H9 (cell line): ENCODE measurements around the gene CYP2C9. TPM values are rescaled to one million over a fixed set of nuclear protein-coding genes. Genes with fewer than 3 reads are reported as not detected.

Experiments used
- DNase-seq: peaks from one replicate; pipeline ENCODE4 v3.0.0-alpha.2; 2017
- H2AFZ ChIP-seq: one replicate; pipeline ENCODE4 v1.6.1; 2013; ENCODE audit warnings: mild to moderate bottlenecking, low read length, control low read depth, moderate library complexity
- H2AK5ac ChIP-seq: 2 replicates; pipeline ENCODE4 v1.6.1; 2013; ENCODE audit warnings: low read length, control low read depth, mixed read lengths; ENCODE audit not compliant: insufficient read length
- H2BK120ac ChIP-seq: one replicate; pipeline ENCODE4 v1.6.1; 2013; ENCODE audit warnings: low read depth, mild to moderate bottlenecking, low read length, control low read depth, inconsistent platforms; ENCODE audit not compliant: poor library complexity, severe bottlenecking
- H2BK12ac ChIP-seq: 2 replicates; pipeline ENCODE4 v1.6.1; 2013; ENCODE audit warnings: low read length, control low read depth, mixed read lengths, low read depth; ENCODE audit not compliant: insufficient read length
- H2BK15ac ChIP-seq: 2 replicates; pipeline ENCODE4 v1.6.1; 2013; ENCODE audit warnings: low read depth, low read length, control low read depth
- H2BK20ac ChIP-seq: one replicate; pipeline ENCODE4 v1.6.1; 2013; ENCODE audit warnings: low read depth, mild to moderate bottlenecking, low read length, control low read depth, inconsistent platforms; ENCODE audit not compliant: poor library complexity, severe bottlenecking
- H2BK5ac ChIP-seq: 2 replicates; pipeline ENCODE4 v1.6.1; 2013; ENCODE audit warnings: low read length, control low read depth, mixed read lengths; ENCODE audit not compliant: insufficient read length
- H3K14ac ChIP-seq: 2 replicates; pipeline ENCODE4 v1.6.1; 2013; ENCODE audit warnings: low read length, control low read depth; ENCODE audit not compliant: insufficient read depth
- H3K18ac ChIP-seq: 2 replicates; pipeline ENCODE4 v1.6.1; 2013; ENCODE audit warnings: low read depth, mild to moderate bottlenecking, mixed read lengths, low read length, control low read depth; ENCODE audit not compliant: insufficient read length
- H3K23ac ChIP-seq: 2 replicates; pipeline ENCODE4 v1.6.1; 2013; ENCODE audit warnings: low read length, control low read depth, mixed read lengths, low read depth; ENCODE audit not compliant: insufficient read length
- H3K23me2 ChIP-seq: 2 replicates; pipeline ENCODE4 v1.6.1; 2013; ENCODE audit warnings: low read depth, mild to moderate bottlenecking, mixed read lengths, low read length, control low read depth; ENCODE audit not compliant: insufficient read length, poor library complexity, severe bottlenecking
- H3K27ac ChIP-seq: 2 replicates; pipeline ENCODE4 v1.5.1; 2013; ENCODE audit warnings: low read length, control low read depth, mixed read lengths, low read depth; ENCODE audit not compliant: insufficient read length
- H3K27me3 ChIP-seq: 2 replicates; pipeline ENCODE4 v1.6.1; 2013; ENCODE audit warnings: low read length, control low read depth, inconsistent platforms; ENCODE audit not compliant: insufficient read depth
- H3K4ac ChIP-seq: 2 replicates; pipeline ENCODE4 v1.6.1; 2013; ENCODE audit warnings: low read depth, mild to moderate bottlenecking, control low read depth, inconsistent platforms, low read length, moderate library complexity
- H3K4me1 ChIP-seq: 2 replicates; pipeline ENCODE4 v1.6.1; 2013; ENCODE audit warnings: low read length, control low read depth, inconsistent platforms; ENCODE audit not compliant: insufficient read depth
- H3K4me2 ChIP-seq: 2 replicates; pipeline ENCODE4 v1.6.1; 2013; ENCODE audit warnings: low read length, control low read depth, mixed read lengths; ENCODE audit not compliant: insufficient read length, insufficient read depth
- H3K56ac ChIP-seq: 2 replicates; pipeline ENCODE4 v1.6.1; 2013; ENCODE audit warnings: low read depth, mild to moderate bottlenecking, mixed read lengths, low read length, control low read depth; ENCODE audit not compliant: insufficient read length
- H3K79me1 ChIP-seq: 2 replicates; pipeline ENCODE4 v1.6.1; 2013; ENCODE audit warnings: low read depth, mild to moderate bottlenecking, moderate library complexity, low read length, control low read depth, inconsistent platforms; ENCODE audit not compliant: insufficient read depth, poor library complexity, severe bottlenecking
- H3K79me2 ChIP-seq: 2 replicates; pipeline ENCODE4 v1.6.1; 2013; ENCODE audit warnings: low read length, control low read depth, inconsistent platforms; ENCODE audit not compliant: insufficient read depth
- H3K9ac ChIP-seq: 2 replicates; pipeline ENCODE4 v1.6.1; 2013; ENCODE audit warnings: low read length, control low read depth, mixed read lengths; ENCODE audit not compliant: insufficient read length; ENCODE audit errors: extremely low read depth
- H3K9me3 ChIP-seq: one replicate; pipeline ENCODE4 v1.6.1; 2013; ENCODE audit warnings: low read depth, low read length, inconsistent platforms; ENCODE audit not compliant: control insufficient read depth
- H3T11ph ChIP-seq: one replicate; pipeline ENCODE4 v1.6.1; 2013; ENCODE audit warnings: mild to moderate bottlenecking, low read length, control low read depth, inconsistent platforms
- H4K20me1 ChIP-seq: one replicate; pipeline ENCODE4 v1.6.1; 2013; ENCODE audit not compliant: control insufficient read depth, insufficient read length, insufficient read depth
- H4K5ac ChIP-seq: 2 replicates; pipeline ENCODE4 v1.6.1; 2013; ENCODE audit warnings: low read depth, mild to moderate bottlenecking, mixed read lengths, low read length, control low read depth; ENCODE audit not compliant: insufficient read length
- H4K8ac ChIP-seq: replicated peaks from 2 replicates; pipeline ENCODE4 v1.6.1; 2013; ENCODE audit warnings: low read length, control low read depth, mixed read lengths, low read depth; ENCODE audit not compliant: insufficient read length
- H4K91ac ChIP-seq: 2 replicates; pipeline ENCODE4 v1.6.1; 2013; ENCODE audit warnings: low read depth, mild to moderate bottlenecking, moderate library complexity, mixed read lengths, low read length, control low read depth; ENCODE audit not compliant: insufficient read length
- H3K27ac Mint-ChIP-seq, 3 experiments: 2 replicates in 2 of 3; 3 replicates in 1 of 3; pipeline ENCODE4 v1.8.0; 2020 to 2021; ENCODE audit warnings: mixed read lengths in 3 of 3, mild to moderate bottlenecking in 1 of 3, moderate library complexity in 1 of 3
- H3K27me3 Mint-ChIP-seq: 2 replicates; pipeline ENCODE4 v1.8.0; 2021; ENCODE audit warnings: low read depth, mild to moderate bottlenecking, moderate library complexity, mixed read lengths
- H3K36me3 Mint-ChIP-seq, 3 experiments: 2 replicates in 2 of 3; 3 replicates in 1 of 3; pipeline ENCODE4 v1.8.0; 2020 to 2021; ENCODE audit warnings: low read depth in 3 of 3, mixed read lengths in 3 of 3; ENCODE audit not compliant: insufficient read depth in 1 of 3
- H3K4me1 Mint-ChIP-seq, 2 experiments: 2 replicates each; pipeline ENCODE4 v1.8.0; 2020; ENCODE audit warnings: mixed read lengths in 2 of 2
- H3K4me3 Mint-ChIP-seq, 2 experiments: 2 replicates in 1 of 2; 3 replicates in 1 of 2; pipeline ENCODE4 v1.8.0; 2020 to 2021; ENCODE audit warnings: mild to moderate bottlenecking in 2 of 2, mixed read lengths in 2 of 2, moderate library complexity in 1 of 2
- H3K9me3 Mint-ChIP-seq, 2 experiments: 2 replicates in 1 of 2; 3 replicates in 1 of 2; pipeline ENCODE4 v1.8.0; 2020; ENCODE audit warnings: mild to moderate bottlenecking in 2 of 2, mixed read lengths in 2 of 2, moderate library complexity in 1 of 2
- WGBS: extraction: QIAGEN DNeasy Blood & Tissue Kit; methylation state at CpG from one replicate; pipeline ENCODE4 v1.1.7; 2013; ENCODE audit warnings: missing lambda C conversion rate, low lambda C conversion rate, mixed read lengths; ENCODE audit not compliant: insufficient read length; ENCODE audit errors: extremely low coverage; 5-methylcytosine and 5-hydroxymethylcytosine counted together
- total RNA-seq: library from RNA; stranded (reverse); gene quantifications from 2 replicates; pipeline ENCODE4 v1.2.1, GENCODE V29; 2021
- TF ChIP-seq, protein P1 (sequence below): fragments of 200-600 bp; sonication (generic); conservative IDR thresholded peaks from 3 replicates; pipeline ENCODE4 v1.8.0; 2021; ENCODE audit warnings: antibody characterized with exemption, mild to moderate bottlenecking

CYP2C9 gene
- total RNA-seq, 1 experiment from 2014 or later, result not detected

DNA sequence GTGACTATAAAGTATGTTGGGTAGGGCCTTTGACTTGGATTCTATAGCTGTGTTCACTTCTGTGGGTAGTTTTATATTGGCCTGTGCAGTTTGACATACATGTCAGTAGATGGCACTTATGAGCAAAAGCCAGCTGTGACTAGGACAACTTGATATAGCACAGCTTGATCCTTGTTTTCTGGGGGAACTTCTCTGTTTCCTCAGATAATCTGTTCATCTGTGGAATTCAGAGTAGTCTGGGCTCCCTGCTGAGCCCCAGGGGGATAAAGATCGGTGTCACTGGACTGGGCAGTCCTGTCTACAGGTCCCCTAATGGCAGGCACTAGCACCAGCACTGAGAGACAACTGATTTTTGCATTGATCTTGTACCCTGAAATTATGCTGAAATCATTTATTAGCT is 25.4 kb downstream of the CYP2C9 start:
- Mint-ChIP-seq H3K36me3 (peaks cover 5 to 15% (median 10%) of the 10 kb centered on the region in 3 experiments), H3K27me3 (peaks cover 3% of the 10 kb centered on the region), H3K9me3 (peaks cover 25 to 28% of the 10 kb centered on the region in 2 experiments), H3K4me3 (no peak overlapping the region), H3K27ac (no peak overlapping the region), H3K4me1 (no peaks in the 10 kb centered on the region; a peak in 1 of 4 replicates)
- H4K5ac ChIP-seq, result no peak overlapping the region
- no peaks in the 10 kb centered on the region for H3K79me1 ChIP-seq
- no peaks in the 10 kb centered on the region for H3K27me3 ChIP-seq
- no peak overlapping the region for H2BK12ac ChIP-seq
- no CpG with 5 or more reads among the region's 1 CpG for WGBS
- H2BK5ac ChIP-seq, result no peak overlapping the region
- no peaks in the 10 kb centered on the region for H3K79me2 ChIP-seq
- H3T11ph ChIP-seq, result no peak overlapping the region
- no peak overlapping the region for H2BK20ac ChIP-seq
- H3K27ac ChIP-seq, result no peak overlapping the region
- peak; percentile 38 for DNase-seq
- no peak overlapping the region for H2AK5ac ChIP-seq
- TF ChIP-seq, protein P1, sequence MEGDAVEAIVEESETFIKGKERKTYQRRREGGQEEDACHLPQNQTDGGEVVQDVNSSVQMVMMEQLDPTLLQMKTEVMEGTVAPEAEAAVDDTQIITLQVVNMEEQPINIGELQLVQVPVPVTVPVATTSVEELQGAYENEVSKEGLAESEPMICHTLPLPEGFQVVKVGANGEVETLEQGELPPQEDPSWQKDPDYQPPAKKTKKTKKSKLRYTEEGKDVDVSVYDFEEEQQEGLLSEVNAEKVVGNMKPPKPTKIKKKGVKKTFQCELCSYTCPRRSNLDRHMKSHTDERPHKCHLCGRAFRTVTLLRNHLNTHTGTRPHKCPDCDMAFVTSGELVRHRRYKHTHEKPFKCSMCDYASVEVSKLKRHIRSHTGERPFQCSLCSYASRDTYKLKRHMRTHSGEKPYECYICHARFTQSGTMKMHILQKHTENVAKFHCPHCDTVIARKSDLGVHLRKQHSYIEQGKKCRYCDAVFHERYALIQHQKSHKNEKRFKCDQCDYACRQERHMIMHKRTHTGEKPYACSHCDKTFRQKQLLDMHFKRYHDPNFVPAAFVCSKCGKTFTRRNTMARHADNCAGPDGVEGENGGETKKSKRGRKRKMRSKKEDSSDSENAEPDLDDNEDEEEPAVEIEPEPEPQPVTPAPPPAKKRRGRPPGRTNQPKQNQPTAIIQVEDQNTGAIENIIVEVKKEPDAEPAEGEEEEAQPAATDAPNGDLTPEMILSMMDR, result peak; percentile 77
- no peak overlapping the region for H4K91ac ChIP-seq
- H3K4me2 ChIP-seq, result no peak overlapping the region
- no peak overlapping the region for H3K14ac ChIP-seq
- H3K4me1 ChIP-seq, result no peaks in the 10 kb centered on the region
- no peaks in the 10 kb centered on the region for H3K23me2 ChIP-seq
- H4K20me1 ChIP-seq, result no peaks in the 10 kb centered on the region
- H3K56ac ChIP-seq, result no peak overlapping the region
- H3K23ac ChIP-seq, result no peak overlapping the region
- no peak overlapping the region for H3K18ac ChIP-seq
- H3K4ac ChIP-seq, result no peak overlapping the region
- H3K9ac ChIP-seq, result no peak overlapping the region
- H2BK15ac ChIP-seq, result no peak overlapping the region
- H2BK120ac ChIP-seq, result no peak overlapping the region
- no peaks in the 10 kb centered on the region for H3K9me3 ChIP-seq
- no peak overlapping the region for H2AFZ ChIP-seq
- no peak overlapping the region for H4K8ac ChIP-seq
